ENCODE data around the gene CBX1. TPM values are rescaled to one million over a fixed set of nuclear protein-coding genes. Genes with fewer than 3 reads are reported as not detected.
A peak's percentile ranks its signal among the peaks of the same experiment; 100 is the strongest.

CBX1 gene
- total RNA-seq, 6 donors from 2014 or later = 12.6 to 38.8 (median 28.0) TPM

DNA sequence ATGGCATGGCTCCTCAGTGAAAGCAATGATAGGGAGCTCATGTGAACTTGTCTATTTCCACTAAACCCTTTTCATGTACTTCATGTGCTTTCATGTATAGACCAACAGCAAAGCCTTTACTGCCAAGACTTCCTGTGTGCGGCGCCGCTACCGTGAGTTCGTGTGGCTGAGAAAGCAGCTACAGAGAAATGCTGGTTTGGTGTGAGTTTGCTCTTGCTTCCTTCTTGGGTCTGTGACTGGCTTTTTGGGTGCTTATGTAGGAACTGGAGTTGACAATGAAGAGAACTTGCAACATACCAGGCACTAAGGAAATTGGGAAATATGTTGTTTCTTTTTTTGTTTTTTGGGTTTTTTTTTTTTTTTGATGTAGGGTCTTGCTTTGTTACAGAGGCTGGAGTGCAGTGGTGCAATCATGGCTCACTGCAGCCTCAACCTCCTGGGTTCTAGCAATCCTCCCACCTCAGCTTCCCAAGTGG, 12.0 kb upstream of the CBX1 start:
- no peaks in the 10 kb centered on the region for H3K27me3 ChIP-seq
- WGBS, 2 donors = 63 to 75% methylated on average over 5 of the region's 5 CpGs
- peak overlapping the region in 3 of 4 donors; percentile 61 to 84 (median 77) for H3K27ac ChIP-seq
- DNase-seq (peak in 1 of 2 donors; percentile 50), ATAC-seq (ENCODE audit: low FRiP score in 2 of 2) (peak; percentile 37 to 63)
- H3K4me3 ChIP-seq = no peak overlapping the region
- TF ChIP-seq CTCF (IDR thresholded peaks at IDR 0.05) (no peak), POLR2A (IDR thresholded peaks at IDR 0.05) (peak in 1 of 4 donors; percentile 63), EP300 (IDR thresholded peaks at IDR 0.05) (no peak), POLR2AphosphoS5 (IDR thresholded peaks at IDR 0.05) (no peak)
- peaks cover 16 to 28% (median 21%) of the 10 kb centered on the region in 4 donors for H3K4me1 ChIP-seq
- H3K9me3 ChIP-seq = no peaks in the 10 kb centered on the region
- H3K36me3 ChIP-seq = peaks cover 4 to 52% (median 22%) of the 10 kb centered on the region in 4 donors

DNA sequence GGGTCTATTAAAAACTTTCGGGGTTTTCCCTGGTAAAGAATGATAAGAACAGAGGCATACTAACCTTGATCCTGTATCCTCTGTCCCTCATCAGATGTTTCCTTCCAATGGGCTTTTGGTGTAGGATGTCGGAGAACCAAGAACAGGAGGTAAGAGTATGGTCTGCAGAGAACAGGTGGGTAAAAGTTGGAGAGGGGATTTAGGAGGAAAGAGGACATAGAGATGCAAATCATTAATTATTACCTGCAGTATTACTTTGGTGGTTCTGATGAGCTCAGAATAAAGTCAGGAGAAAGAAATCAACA, 10.6 kb upstream of the CBX1 start:
- DNase-seq = no peak
- Histone ChIP-seq H3K27ac (peak overlapping the region in 1 of 4 donors; percentile 4), H3K4me1 (peaks cover 17 to 31% (median 22%) of the 10 kb centered on the region in 4 donors), H3K9me3 (no peaks in the 10 kb centered on the region), H3K27me3 (no peaks in the 10 kb centered on the region), H3K4me3 (no peak overlapping the region), H3K36me3 (peaks cover 4 to 38% (median 16%) of the 10 kb centered on the region in 4 donors)
- TF ChIP-seq EP300 (IDR thresholded peaks at IDR 0.05) = no peak
- no peak for TF ChIP-seq POLR2A (IDR thresholded peaks at IDR 0.05)
- no peak for TF ChIP-seq POLR2AphosphoS5 (IDR thresholded peaks at IDR 0.05)
- no peak for TF ChIP-seq CTCF (IDR thresholded peaks at IDR 0.05)
- WGBS, 2 donors = 82 to 85% methylated on average over 2 of the region's 2 CpGs
- ATAC-seq (ENCODE audit: low FRiP score in 2 of 2) = no peak

GRCh38 chr17:48110761-48111160, 9.5 kb upstream of the CBX1 start:
- H3K4me3 ChIP-seq = no peak overlapping the region
- ATAC-seq (ENCODE audit: low FRiP score in 2 of 2) (no peak), DNase-seq (no peak)
- H3K9me3 ChIP-seq = no peaks in the 10 kb centered on the region
- peaks cover 22 to 35% (median 26%) of the 10 kb centered on the region in 4 donors for H3K4me1 ChIP-seq
- peaks cover 0 to 27% (median 10%) of the 10 kb centered on the region in 4 donors for H3K36me3 ChIP-seq
- H3K27me3 ChIP-seq = no peaks in the 10 kb centered on the region
- WGBS, 2 donors = 69 to 71% methylated on average over 9 of the region's 9 CpGs
- H3K27ac ChIP-seq = peak overlapping the region in 2 of 4 donors; percentile 10 to 25
- TF ChIP-seq POLR2A (IDR thresholded peaks at IDR 0.05) = no peak
- TF ChIP-seq EP300 (IDR thresholded peaks at IDR 0.05) = no peak
- no peak for TF ChIP-seq POLR2AphosphoS5 (IDR thresholded peaks at IDR 0.05)
- no peak for TF ChIP-seq CTCF (IDR thresholded peaks at IDR 0.05)

GRCh38 chr17:48107137-48108055, 6.1 kb upstream of the CBX1 start, which contains the start of gene SNX11:
Gene SNX11 (plus strand): TSS chr17:48107766. CDS start chr17:48112044, 4,278 bp downstream.
- no peaks in the 10 kb centered on the region for H3K27me3 ChIP-seq
- H3K4me3 ChIP-seq = peak within 1 kb of the TSS; percentile 63 to 84 (median 72)
- peaks cover 22 to 35% (median 24%) of the 10 kb centered on the region in 4 donors for H3K4me1 ChIP-seq
- ATAC-seq (ENCODE audit: low FRiP score in 2 of 2) (peak; percentile 97 to 98), DNase-seq (peak; percentile 96 to 98)
- TF ChIP-seq POLR2A (IDR thresholded peaks at IDR 0.05) (peak; percentile 49 to 79 (median 60)), EP300 (IDR thresholded peaks at IDR 0.05) (no peak), POLR2AphosphoS5 (IDR thresholded peaks at IDR 0.05) (peak; percentile 70), CTCF (IDR thresholded peaks at IDR 0.05) (peak in 2 of 6 experiments; percentile 16 to 39)
- H3K9me3 ChIP-seq = no peaks in the 10 kb centered on the region
- no peaks in the 10 kb centered on the region for H3K36me3 ChIP-seq
- H3K27ac ChIP-seq = peak within 1 kb of the TSS; percentile 89 to 98 (median 92)
- WGBS, 2 donors = 0 to 1% methylated on average over 6 to 56 of the region's 64 CpGs

Data from upper lobe of left lung (tissue), 6 donors.